Trophoblast cell (in vitro differentiated cells and primary cell): Measurements from ENCODE around the gene SPATA1.

ENCODE experiments used
- DNase-seq, 2 donors: peaks; one replicate each; pipeline ENCODE4 v3.0.0-alpha.2; 2016
- H2AFZ ChIP-seq: 2 replicates; pipeline ENCODE4 v1.6.1; 2013; ENCODE audit warnings: low read length, moderate library complexity, mild to moderate bottlenecking; ENCODE audit not compliant: insufficient read depth, poor library complexity
- H2AK5ac ChIP-seq: 2 replicates; pipeline ENCODE4 v1.6.1; 2013; ENCODE audit warnings: mild to moderate bottlenecking, low read length
- H2BK120ac ChIP-seq: 2 replicates; pipeline ENCODE4 v1.6.1; 2013; ENCODE audit warnings: low read length, mild to moderate bottlenecking, moderate library complexity; ENCODE audit not compliant: insufficient read depth, poor library complexity
- H2BK12ac ChIP-seq: 2 replicates; pipeline ENCODE4 v1.6.1; 2013; ENCODE audit warnings: mild to moderate bottlenecking, low read length, moderate library complexity
- H2BK5ac ChIP-seq: 2 replicates; pipeline ENCODE4 v1.6.1; 2013; ENCODE audit warnings: low read length, low read depth, moderate library complexity, mild to moderate bottlenecking; ENCODE audit not compliant: poor library complexity
- H3K14ac ChIP-seq: 2 replicates; pipeline ENCODE4 v1.6.1; 2013; ENCODE audit warnings: mild to moderate bottlenecking, low read length
- H3K18ac ChIP-seq: 2 replicates; pipeline ENCODE4 v1.6.1; 2013; ENCODE audit warnings: mild to moderate bottlenecking, low read length
- H3K23ac ChIP-seq: 2 replicates; pipeline ENCODE4 v1.6.1; 2013; ENCODE audit warnings: low read length
- H3K27ac ChIP-seq: 2 replicates; pipeline ENCODE4 v1.5.1; 2013; ENCODE audit warnings: low read depth, mild to moderate bottlenecking, inconsistent platforms, low read length, moderate library complexity
- H3K27me3 ChIP-seq: 2 replicates; pipeline ENCODE4 v1.6.1; 2013; ENCODE audit warnings: inconsistent platforms, mild to moderate bottlenecking, low read length, moderate library complexity; ENCODE audit not compliant: insufficient read depth
- H3K36me3 ChIP-seq, 2 experiments: 1 replicate in 1 of 2; 2 replicates in 1 of 2; pipeline ENCODE4 v1.6.1; 2013; ENCODE audit warnings: low read length in 2 of 2, mild to moderate bottlenecking in 2 of 2, moderate library complexity in 1 of 2; ENCODE audit not compliant: insufficient read depth in 2 of 2, control insufficient read depth in 1 of 2
- H3K4ac ChIP-seq: 2 replicates; pipeline ENCODE4 v1.6.1; 2013; ENCODE audit warnings: low read depth, mild to moderate bottlenecking, low read length, moderate library complexity
- H3K4me1 ChIP-seq, 2 experiments: 1 replicate in 1 of 2; 2 replicates in 1 of 2; pipeline ENCODE4 v1.6.1; 2013; ENCODE audit warnings: low read length in 2 of 2, mild to moderate bottlenecking in 2 of 2, moderate library complexity in 1 of 2; ENCODE audit not compliant: insufficient read depth in 2 of 2, control insufficient read depth in 1 of 2
- H3K4me2 ChIP-seq: 2 replicates; pipeline ENCODE4 v1.6.1; 2013; ENCODE audit warnings: inconsistent platforms, mild to moderate bottlenecking, low read length, moderate library complexity
- H3K4me3 ChIP-seq: 2 replicates; pipeline ENCODE4 v1.5.1; 2013; ENCODE audit warnings: mild to moderate bottlenecking, low read depth, low read length, inconsistent platforms
- H3K79me1 ChIP-seq: one replicate; pipeline ENCODE4 v1.6.1; 2013; ENCODE audit warnings: low read length
- H3K79me2 ChIP-seq: 2 replicates; pipeline ENCODE4 v1.6.1; 2013; ENCODE audit warnings: low read length, mild to moderate bottlenecking; ENCODE audit not compliant: control insufficient read depth, insufficient read depth, poor library complexity
- H3K9ac ChIP-seq: 2 replicates; pipeline ENCODE4 v1.6.1; 2013; ENCODE audit warnings: mild to moderate bottlenecking, low read length
- H3K9me3 ChIP-seq: 2 replicates; pipeline ENCODE4 v1.6.1; 2013; ENCODE audit warnings: low read depth, mild to moderate bottlenecking, control low read depth, inconsistent platforms, low read length; ENCODE audit not compliant: insufficient read depth
- H4K12ac ChIP-seq: 2 replicates; pipeline ENCODE4 v1.6.1; 2013; ENCODE audit warnings: low read depth, mild to moderate bottlenecking, low read length, moderate library complexity
- H4K8ac ChIP-seq: 2 replicates; pipeline ENCODE4 v1.6.1; 2013; ENCODE audit warnings: low read depth, mild to moderate bottlenecking, low read length, moderate library complexity
- H4K91ac ChIP-seq: one replicate; pipeline ENCODE4 v1.6.1; 2013; ENCODE audit warnings: low read depth, mild to moderate bottlenecking, low read length, moderate library complexity
- WGBS: extraction: QIAGEN DNeasy Blood & Tissue Kit; methylation state at CpG from one replicate; pipeline ENCODE4 v1.1.7; 2013; ENCODE audit warnings: missing lambda C conversion rate; ENCODE audit not compliant: insufficient read length, insufficient coverage; ENCODE audit errors: extremely low coverage; 5-methylcytosine and 5-hydroxymethylcytosine counted together

SPATA1 gene

DNA sequence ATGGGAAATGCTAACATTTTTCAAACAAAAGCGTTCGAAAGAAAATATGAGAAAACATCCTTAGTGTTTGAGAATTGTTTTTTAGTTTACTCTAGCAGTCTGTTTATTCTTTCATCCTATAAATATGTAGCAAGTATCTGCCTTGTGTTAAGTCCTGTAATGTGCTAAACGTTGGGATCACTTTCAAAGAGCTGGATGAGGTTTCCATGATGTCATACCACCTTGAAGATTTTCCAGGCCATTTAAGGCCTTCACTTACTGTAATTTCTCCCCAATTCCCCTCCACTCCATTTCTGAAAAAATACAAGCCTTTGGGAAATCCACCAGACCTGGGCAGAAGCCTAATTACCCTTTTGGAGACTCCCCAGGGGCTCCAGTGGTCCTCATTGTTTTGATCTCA lies 92.2 kb downstream of the SPATA1 start:
- Histone ChIP-seq H3K4ac (no peak overlapping the region), H3K4me1 (peaks cover 0 to 3% of the 10 kb centered on the region in 2 experiments), H2BK120ac (no peak overlapping the region)

GRCh38 chr1:84598846-84599741 lies 92.9 kb downstream of the SPATA1 start:
- peaks cover 10% of the 10 kb centered on the region for H3K79me1 ChIP-seq
- no peaks in the 10 kb centered on the region for H3K9me3 ChIP-seq
- no peak overlapping the region for H4K91ac ChIP-seq
- no peak overlapping the region for H2BK12ac ChIP-seq
- peaks cover 0 to 9% of the 10 kb centered on the region in 2 experiments for H3K4me1 ChIP-seq
- H3K27ac ChIP-seq = no peak overlapping the region
- H3K9ac ChIP-seq = no peak overlapping the region
- H3K79me2 ChIP-seq = no peaks in the 10 kb centered on the region
- H3K23ac ChIP-seq = no peak overlapping the region
- no peak overlapping the region for H4K8ac ChIP-seq
- no peak overlapping the region for H3K4me3 ChIP-seq
- no CpG with 5 or more reads among the region's 5 CpGs for WGBS
- H3K18ac ChIP-seq = no peak overlapping the region
- no peak overlapping the region for H2AK5ac ChIP-seq
- no peak overlapping the region for H3K4me2 ChIP-seq
- H3K36me3 ChIP-seq = no peaks in the 10 kb centered on the region
- H3K27me3 ChIP-seq = no peaks in the 10 kb centered on the region
- H2AFZ ChIP-seq = no peak overlapping the region
- H2BK5ac ChIP-seq = no peak overlapping the region
- no peak overlapping the region for H3K14ac ChIP-seq
- H4K12ac ChIP-seq = no peak overlapping the region
- H3K4ac ChIP-seq = no peak overlapping the region
- DNase-seq = no peak
- no peak overlapping the region for H2BK120ac ChIP-seq

More for the DNA sequence above, 92.2 kb downstream of the SPATA1 start:
- DNase-seq = no peak
- Histone ChIP-seq H3K14ac (no peak overlapping the region), H3K27me3 (no peaks in the 10 kb centered on the region), H3K4me2 (no peak overlapping the region), H3K18ac (no peak overlapping the region), H3K79me1 (peaks cover 4% of the 10 kb centered on the region), H2BK12ac (no peak overlapping the region), H3K79me2 (no peaks in the 10 kb centered on the region), H4K8ac (no peak overlapping the region), H3K9me3 (no peaks in the 10 kb centered on the region), H2AK5ac (no peak overlapping the region), H3K27ac (no peak overlapping the region), H3K4me3 (no peak overlapping the region), H3K23ac (no peak overlapping the region), H3K36me3 (no peaks in the 10 kb centered on the region), H2BK5ac (no peak overlapping the region), H4K91ac (no peak overlapping the region), H4K12ac (no peak overlapping the region), H3K9ac (no peak overlapping the region), H2AFZ (no peak overlapping the region)
- WGBS = no CpG with 5 or more reads among the region's 3 CpGs

DNA sequence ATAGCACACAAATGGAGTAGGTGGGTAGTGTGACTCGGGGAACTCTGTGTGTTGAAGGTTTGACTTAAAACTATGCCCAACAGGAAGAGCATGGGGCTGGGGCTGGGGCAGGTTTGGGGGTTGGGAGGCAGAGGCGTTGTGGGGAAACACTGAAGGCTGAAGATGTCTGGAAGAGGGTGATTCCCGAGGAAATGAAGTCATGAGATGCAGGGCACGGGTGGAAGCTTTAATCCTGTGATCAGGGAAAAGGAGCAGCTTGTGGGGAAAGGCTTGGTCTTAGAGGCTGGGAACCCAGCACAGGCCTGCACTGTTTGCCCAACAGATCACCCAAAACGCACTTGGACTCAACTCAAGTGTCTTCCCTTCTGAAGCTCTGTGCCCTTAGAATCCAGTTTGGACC lies 94.6 kb downstream of the SPATA1 start:
- no peak overlapping the region for H3K4me2 ChIP-seq
- no peak overlapping the region for H2BK5ac ChIP-seq
- no peak overlapping the region for H3K4ac ChIP-seq
- H3K14ac ChIP-seq = no peak overlapping the region
- no peak overlapping the region for H4K8ac ChIP-seq
- peaks cover 11% of the 10 kb centered on the region for H3K9me3 ChIP-seq
- no peak for DNase-seq
- no peak overlapping the region for H4K91ac ChIP-seq
- peaks cover 10% of the 10 kb centered on the region for H3K79me1 ChIP-seq
- no peak overlapping the region for H2AFZ ChIP-seq
- no peak overlapping the region for H3K27ac ChIP-seq
- no peak overlapping the region for H2BK120ac ChIP-seq
- no peaks in the 10 kb centered on the region for H3K27me3 ChIP-seq
- H3K36me3 ChIP-seq = peaks cover 2 to 4% of the 10 kb centered on the region in 2 experiments
- no peak overlapping the region for H3K23ac ChIP-seq
- no peak overlapping the region for H4K12ac ChIP-seq
- H3K18ac ChIP-seq = no peak overlapping the region
- no peak overlapping the region for H2BK12ac ChIP-seq
- H2AK5ac ChIP-seq = no peak overlapping the region
- no CpG with 5 or more reads among the region's 5 CpGs for WGBS
- H3K79me2 ChIP-seq = no peaks in the 10 kb centered on the region
- no peak overlapping the region for H3K9ac ChIP-seq
- H3K4me3 ChIP-seq = no peak overlapping the region
- H3K4me1 ChIP-seq = peaks cover 5 to 14% of the 10 kb centered on the region in 2 experiments

DNA sequence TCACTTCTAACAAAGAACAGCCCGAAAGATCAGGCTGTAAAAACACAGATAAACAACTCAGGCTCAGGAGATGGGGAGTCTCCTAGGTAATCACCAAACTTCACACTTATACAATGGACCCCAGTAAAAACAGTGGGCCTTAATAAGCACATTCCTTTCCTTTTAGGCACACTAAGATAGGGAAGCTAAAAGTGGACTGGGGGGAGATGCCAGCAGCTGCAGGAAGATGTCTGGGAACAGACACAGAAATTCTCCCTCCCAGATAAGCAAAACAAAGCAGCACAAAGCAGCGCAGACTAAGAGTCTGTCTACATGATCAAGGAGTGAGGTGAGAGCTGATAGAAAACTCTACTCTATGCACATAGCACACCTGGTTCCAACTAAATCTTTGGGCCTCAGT lies 97.0 kb downstream of the SPATA1 start:
- Histone ChIP-seq H3K4me2 (no peak overlapping the region), H2BK12ac (no peak overlapping the region), H3K14ac (no peak overlapping the region), H3K18ac (no peak overlapping the region), H4K91ac (no peak overlapping the region), H4K8ac (no peak overlapping the region), H3K4me1 (peaks cover 5 to 14% of the 10 kb centered on the region in 2 experiments), H3K4ac (no peak overlapping the region), H3K9me3 (peaks cover 14% of the 10 kb centered on the region), H3K23ac (no peak overlapping the region), H2BK5ac (peak overlapping the region; percentile 65), H2BK120ac (peak overlapping the region; percentile 52), H3K9ac (no peak overlapping the region), H3K79me2 (no peaks in the 10 kb centered on the region), H2AK5ac (no peak overlapping the region), H2AFZ (no peak overlapping the region), H3K27ac (peak overlapping the region; percentile 94), H3K27me3 (no peaks in the 10 kb centered on the region), H4K12ac (no peak overlapping the region), H3K79me1 (peaks cover 10% of the 10 kb centered on the region), H3K36me3 (peaks cover 2 to 4% of the 10 kb centered on the region in 2 experiments), H3K4me3 (no peak overlapping the region)
- WGBS = no CpG with 5 or more reads among the region's 2 CpGs
- no peak for DNase-seq
